GM12874 (cell line): ENCODE results near the gene RREB1.

ENCODE experiments used
- CTCF ChIP-seq: IDR thresholded peaks from 2 replicates; pipeline ENCODE4 v1.5.1; 2011; ENCODE audit warnings: low read depth, mild to moderate bottlenecking, control low read depth, low read length, moderate library complexity; ENCODE audit not compliant: insufficient read depth

Gene RREB1

GRCh38 chr6:7185561-7185960 is 77.8 kb downstream of the RREB1 start:
- no peak for TF ChIP-seq CTCF

- no peak for TF ChIP-seq CTCF
These were observed 80.7 kb downstream of the RREB1 start for GRCh38 chr6:7188492-7188891.

- TF ChIP-seq CTCF: no peak
These were observed 81.5 kb downstream of the RREB1 start for GRCh38 chr6:7189101-7189758.

- TF ChIP-seq CTCF: no peak
These were observed 83.0 kb downstream of the RREB1 start for GRCh38 chr6:7190791-7191190.

GRCh38 chr6:7193122-7193521 is 85.4 kb downstream of the RREB1 start:
- no peak for TF ChIP-seq CTCF

GRCh38 chr6:7194657-7195056 is 86.9 kb downstream of the RREB1 start:
- TF ChIP-seq CTCF: no peak

- no peak for TF ChIP-seq CTCF
These were observed 87.7 kb downstream of the RREB1 start for GRCh38 chr6:7195339-7196018.
